Esophagus muscularis mucosa (tissue), 4 donors: ENCODE data around the gene TARBP2.

Experiments used
- EP300 ChIP-seq: sonication (generic); formaldehyde crosslinking; IDR thresholded peaks from one replicate; pipeline ENCODE4 v1.6.1; 2017; ENCODE audit warnings: antibody characterized with exemption
- POLR2A ChIP-seq: fragments of 450-650 bp; IDR thresholded peaks from one replicate; pipeline ENCODE4 v1.6.1; 2017; ENCODE audit warnings: antibody characterized with exemption, moderate library complexity, mild to moderate bottlenecking, low read depth
- POLR2AphosphoS5 ChIP-seq, 2 donors: sonication (generic); formaldehyde crosslinking; IDR thresholded peaks; one replicate each; pipeline ENCODE4 v1.6.1; 2017; ENCODE audit warnings: antibody characterized with exemption in 2 of 2
- TF ChIP-seq, protein P1 (sequence below), 3 experiments: fragments of 200-600 bp in 2 of 3; fragments of 450-650 bp in 1 of 3; sonication (generic) in 2 of 3; IDR thresholded peaks; one replicate each; pipeline ENCODE4 v1.5.1; 2017 to 2019; ENCODE audit warnings: antibody characterized with exemption in 3 of 3, mild to moderate bottlenecking in 2 of 3, moderate library complexity in 1 of 3

- TF ChIP-seq, protein P1, sequence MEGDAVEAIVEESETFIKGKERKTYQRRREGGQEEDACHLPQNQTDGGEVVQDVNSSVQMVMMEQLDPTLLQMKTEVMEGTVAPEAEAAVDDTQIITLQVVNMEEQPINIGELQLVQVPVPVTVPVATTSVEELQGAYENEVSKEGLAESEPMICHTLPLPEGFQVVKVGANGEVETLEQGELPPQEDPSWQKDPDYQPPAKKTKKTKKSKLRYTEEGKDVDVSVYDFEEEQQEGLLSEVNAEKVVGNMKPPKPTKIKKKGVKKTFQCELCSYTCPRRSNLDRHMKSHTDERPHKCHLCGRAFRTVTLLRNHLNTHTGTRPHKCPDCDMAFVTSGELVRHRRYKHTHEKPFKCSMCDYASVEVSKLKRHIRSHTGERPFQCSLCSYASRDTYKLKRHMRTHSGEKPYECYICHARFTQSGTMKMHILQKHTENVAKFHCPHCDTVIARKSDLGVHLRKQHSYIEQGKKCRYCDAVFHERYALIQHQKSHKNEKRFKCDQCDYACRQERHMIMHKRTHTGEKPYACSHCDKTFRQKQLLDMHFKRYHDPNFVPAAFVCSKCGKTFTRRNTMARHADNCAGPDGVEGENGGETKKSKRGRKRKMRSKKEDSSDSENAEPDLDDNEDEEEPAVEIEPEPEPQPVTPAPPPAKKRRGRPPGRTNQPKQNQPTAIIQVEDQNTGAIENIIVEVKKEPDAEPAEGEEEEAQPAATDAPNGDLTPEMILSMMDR (IDR thresholded peaks at IDR 0.05): no peak
- no peak for TF ChIP-seq POLR2A
- no peak for TF ChIP-seq POLR2AphosphoS5 (IDR thresholded peaks at IDR 0.05)
- TF ChIP-seq EP300: no peak
Observed at GRCh38 chr12:53551889-53552291, 50.8 kb downstream of the TARBP2 start.
